Measurements from ENCODE around the gene GSG1L.

The GSG1L gene

DNA sequence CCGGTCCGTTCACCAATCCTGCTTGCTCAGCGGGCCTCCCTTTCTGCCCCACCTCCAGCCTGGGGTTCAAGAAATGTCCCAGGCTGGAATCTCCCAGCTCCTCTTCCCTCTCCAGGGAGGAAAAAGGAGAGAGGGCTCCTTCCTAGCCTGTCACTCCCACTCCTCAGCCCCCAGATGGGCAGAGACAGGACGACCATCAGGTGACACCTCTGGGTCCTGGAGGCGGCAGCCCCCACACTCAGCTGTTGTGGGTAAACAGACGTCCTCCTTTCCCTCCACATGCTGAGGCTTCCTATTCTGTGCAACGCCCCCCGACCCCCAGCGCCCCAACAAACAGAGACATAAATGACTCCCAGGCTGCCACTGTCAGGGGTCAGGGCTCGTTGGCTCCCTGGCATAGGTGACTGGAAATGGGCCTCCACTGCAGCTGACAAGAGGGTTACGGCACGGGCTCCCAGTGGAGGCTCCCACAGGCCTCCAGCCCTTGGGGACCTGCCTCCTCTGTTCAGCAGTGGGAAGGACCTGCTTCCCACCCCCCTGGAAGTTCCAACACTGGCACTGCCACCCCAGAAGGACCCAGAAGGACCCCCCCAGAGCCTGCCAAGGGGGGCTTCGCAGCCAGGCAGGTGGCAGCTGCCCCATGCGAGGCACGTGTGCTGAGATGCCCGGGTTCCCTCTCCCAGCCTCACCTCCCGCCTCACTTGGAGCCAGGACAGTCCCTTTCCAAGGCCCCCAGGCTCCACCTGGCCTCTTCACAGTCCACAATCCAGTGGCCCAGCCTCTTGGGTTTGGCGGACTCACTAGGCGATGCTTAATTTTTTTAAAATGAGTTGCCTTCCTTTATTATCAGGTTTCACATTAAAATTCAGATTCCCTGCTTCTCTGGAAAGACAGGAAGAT is 281.3 kb downstream of the GSG1L start:
- no peak for DNase-seq

DNA sequence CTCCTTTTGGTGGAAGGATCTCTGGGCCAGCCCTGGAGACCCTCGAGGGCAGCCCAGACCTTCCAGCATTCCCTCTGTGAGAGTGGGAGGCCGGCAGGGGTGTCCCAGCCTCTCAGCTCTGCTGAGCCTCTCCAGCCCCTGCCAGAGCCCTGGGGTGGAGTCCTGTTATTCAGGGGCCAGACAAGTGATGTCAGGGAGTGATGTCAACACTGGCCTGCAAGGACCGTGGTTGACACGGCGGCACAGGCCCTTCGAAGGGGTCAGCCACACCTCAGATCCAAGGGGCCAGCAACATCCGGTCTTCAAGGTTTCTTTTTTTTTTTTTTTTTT is 282.4 kb downstream of the GSG1L start:
- no peak for DNase-seq

DNA sequence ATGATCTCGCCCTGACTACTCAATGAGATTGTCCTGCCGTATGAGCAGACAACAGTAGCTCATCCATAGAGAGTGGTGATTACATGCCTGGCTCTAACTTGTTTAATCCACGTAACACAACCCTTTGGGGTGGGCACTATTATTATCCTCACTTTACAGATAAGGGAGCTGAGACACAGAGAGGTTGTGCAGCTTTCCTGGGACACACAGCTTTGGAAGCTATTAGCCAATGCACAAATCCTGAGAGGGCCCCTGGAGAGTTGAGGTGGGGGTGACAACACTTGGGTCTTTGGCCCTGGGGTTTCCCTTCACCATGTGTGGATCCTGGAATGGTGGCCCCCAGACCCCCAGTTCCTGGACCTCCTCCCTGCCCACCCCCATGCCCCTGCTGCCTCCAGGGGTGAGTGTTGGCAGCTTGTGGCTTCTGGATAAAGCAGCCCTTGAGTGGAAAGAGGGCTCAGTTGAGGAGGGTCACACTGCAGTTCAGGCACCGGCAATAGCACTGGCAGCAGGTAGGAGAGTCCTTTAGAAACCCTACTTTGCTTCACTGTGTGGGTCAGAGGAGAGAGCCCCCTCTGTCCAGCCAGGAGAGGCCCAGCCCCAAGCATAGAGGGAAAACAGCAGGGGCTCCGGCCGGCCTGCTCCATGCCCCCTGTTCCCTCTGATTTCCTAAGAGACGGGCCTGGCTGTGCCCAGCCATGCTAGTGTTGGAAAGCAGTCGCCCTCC is 282.9 kb downstream of the GSG1L start:
- DNase-seq, result no peak

DNA sequence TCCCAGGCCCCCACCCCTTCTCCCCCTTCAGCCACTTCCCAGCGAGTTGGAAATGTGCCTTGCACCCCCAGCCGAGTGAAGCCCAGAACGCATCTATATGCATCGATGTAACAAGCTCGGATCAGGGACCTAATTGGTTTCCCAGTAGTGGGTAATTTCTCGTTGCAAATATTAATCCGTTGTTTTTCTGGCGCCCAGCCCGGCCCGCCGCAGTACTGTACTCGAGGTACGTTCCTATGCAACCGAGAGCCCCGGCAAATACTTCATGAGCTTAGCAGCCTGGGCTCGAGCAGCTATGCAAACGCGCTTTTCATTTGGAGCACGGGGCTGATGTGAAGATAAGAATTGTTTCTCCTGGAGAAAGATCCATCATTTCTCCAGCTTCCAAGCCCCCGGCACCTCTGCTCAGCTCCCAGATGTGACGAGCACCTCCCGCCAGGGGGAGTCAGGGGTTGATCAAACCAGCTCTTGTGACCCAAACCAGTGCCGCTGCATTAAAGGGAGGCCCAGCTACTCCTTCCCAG is 283.8 kb downstream of the GSG1L start:
- DNase-seq, result no peak

DNA sequence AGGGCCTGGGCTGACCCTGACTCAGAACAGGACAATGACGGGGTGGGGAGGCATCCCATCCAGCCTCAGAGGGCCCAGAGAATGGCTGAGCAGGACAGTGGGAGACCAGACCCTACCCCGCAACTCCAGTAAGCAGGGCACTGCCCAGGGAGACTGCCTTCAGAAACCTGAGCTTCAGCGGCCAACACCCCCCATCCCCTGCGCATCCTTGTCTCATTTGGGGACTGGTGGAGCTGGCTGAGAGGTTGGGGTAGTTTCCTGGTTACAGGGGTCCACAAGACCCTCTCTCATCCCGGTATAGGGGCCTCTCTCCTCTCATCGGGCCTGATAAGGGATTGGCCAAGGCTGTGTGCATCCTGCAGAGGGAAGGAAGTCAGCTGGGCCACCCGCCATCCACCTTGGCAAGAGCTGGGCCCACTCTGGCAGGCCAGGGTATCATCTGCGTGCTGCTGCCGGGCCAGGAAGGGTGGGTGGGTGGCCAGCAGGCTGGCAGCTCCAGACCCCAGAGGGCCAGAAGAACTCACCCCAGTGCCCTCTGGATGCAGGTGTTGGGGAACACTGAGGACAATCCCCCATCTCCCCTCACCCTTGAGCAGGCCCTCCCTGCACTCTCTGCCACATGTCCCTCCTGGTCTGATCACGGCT is 284.5 kb downstream of the GSG1L start:
- no peak for DNase-seq

DNA sequence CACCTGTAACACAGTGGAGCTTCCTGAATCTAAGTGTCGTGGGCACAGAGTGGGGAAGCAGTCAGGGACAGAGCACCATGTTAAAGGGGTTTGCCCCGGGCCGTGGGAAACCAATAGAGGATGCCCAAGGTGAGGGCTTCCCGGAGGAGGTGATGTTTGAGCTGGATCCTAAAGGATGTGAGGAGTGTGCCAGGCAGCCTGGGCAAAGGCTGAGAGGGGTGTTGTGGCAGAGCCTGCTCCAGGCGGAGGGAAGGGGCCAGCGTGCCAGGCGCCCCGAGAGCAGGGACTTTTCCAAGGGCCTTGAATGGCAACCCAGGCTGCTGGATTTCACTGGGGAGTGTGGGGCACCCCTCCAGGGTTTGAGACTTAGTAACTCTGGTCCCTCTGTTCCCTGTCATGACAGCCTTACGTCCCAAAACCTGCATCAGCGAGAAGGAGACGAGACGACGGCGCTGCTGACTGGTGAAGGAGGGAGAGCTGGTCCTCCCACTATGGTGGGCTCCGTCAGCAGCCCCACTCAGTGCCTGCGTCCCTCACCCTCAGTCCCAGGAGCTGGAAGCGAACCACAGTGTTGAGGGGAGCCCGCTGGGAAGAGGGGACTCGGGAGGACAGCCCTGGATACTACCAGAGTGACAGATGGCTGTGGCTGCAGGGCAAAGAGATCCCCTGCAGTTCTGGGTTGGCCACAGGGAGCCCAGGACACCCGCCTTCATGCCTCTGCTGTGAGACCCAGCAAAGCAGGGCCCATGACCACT is 285.2 kb downstream of the GSG1L start:
- DNase-seq, result no peak

DNA sequence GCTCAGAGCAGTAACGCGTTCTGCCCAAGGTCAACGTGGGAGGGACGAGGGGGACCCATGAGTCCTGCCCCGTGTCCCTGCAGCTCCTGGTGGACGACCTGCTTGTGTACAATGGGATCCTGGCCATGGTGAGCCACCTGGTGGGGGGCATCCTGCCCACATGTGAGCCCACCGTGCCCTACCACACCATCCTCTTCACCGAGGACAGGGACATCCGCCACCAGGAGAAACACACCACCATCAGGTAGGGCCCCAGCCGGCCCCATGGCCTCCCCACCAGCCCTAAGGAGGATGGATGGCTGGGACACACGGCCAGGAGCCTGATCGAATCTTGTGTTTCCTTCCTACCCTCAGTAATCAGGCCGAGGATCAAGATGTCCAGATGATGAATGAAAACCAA is 286.0 kb downstream of the GSG1L start:
- DNase-seq, result no peak

DNA sequence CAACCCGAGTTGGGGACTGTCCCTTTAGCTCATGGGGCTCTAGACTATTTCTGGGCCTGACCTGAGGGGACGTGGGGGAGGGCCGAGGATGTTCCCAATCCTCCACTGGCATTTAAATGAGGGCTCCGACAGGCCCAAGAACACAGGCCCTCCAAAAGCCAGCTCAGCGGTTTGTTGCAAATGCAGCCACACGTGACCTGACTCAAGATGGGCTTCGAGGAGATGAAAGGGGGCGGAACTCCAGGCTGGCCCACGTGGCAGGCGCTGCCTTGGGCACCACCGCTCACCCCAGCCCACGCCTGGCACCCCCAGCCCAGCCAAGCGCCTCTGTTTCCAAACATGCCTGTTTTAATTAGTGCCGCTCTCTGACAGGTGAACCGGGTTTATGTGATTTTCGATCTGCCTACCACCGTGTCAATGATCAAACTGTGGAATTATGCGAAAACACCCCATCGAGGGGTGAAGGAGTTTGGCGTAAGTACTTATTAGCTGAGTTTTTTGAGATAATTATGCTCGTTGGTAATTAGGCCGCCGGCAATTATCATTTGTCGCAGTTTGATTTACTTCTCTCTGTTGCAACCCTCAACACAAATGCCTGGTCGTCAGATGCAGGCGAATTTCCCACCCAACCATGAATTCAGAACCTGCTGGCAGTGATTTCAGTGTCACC is 286.8 kb downstream of the GSG1L start:
- no peak for DNase-seq

DNA sequence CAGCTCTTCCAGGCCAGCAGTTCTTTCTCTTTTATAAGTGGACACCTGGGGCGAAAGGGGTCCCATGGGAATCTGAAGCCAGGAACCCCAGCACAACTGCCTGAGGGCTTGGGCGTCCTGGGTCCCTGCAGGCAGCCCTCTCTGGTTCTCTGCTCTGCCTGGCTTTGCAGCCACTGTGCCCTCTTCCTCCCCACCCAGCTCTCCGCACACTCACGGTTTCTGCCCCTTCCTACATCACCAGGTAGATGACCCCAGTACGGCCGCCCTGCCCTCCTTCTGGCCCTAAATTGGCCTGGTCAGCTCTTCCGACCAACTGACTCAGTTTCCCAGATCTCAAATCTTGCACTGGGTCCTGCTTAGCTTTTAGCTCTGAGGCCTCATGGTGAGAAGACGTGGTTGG is 288.3 kb downstream of the GSG1L start:
- no peak for DNase-seq

DNA sequence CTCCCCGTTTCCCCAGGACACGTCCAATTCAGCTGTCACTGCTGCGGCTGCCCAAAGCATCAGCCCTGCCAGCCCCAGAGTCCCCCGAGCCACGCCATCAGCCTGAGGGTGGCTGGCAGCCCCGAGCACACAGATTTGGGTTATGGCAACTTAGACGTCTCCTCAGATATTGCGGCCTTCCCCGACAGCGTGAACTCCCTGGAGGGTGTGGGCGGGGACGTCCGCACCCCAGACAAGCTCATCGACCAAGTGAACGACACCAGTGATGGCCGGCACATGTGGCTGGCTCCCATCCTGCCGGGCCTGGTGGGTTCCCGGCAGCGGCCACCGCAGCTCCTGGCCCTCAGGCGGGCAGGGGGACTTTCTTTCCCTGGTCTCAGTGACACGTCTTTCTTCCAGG is 288.7 kb downstream of the GSG1L start:
- no peak for DNase-seq

DNA sequence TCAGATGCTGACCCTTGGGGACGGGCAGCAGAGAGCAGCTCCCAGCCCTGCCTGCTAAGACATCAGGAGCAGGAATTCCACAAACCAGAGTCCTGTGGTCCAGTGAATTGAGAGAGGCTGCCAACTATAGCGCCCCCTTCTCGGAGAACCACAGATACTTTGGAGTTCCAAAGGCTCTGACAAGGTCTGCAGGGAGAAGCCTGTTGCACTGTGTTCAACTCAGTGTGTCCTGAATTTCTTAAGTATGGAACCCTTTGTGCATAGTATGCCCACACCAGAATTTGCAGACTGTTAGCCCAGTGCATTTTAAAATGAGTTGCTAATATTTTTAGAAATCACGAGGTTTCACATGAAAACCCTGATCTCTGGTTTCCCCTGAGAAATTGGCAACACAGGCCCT is 290.2 kb downstream of the GSG1L start:
- no peak for DNase-seq

DNA sequence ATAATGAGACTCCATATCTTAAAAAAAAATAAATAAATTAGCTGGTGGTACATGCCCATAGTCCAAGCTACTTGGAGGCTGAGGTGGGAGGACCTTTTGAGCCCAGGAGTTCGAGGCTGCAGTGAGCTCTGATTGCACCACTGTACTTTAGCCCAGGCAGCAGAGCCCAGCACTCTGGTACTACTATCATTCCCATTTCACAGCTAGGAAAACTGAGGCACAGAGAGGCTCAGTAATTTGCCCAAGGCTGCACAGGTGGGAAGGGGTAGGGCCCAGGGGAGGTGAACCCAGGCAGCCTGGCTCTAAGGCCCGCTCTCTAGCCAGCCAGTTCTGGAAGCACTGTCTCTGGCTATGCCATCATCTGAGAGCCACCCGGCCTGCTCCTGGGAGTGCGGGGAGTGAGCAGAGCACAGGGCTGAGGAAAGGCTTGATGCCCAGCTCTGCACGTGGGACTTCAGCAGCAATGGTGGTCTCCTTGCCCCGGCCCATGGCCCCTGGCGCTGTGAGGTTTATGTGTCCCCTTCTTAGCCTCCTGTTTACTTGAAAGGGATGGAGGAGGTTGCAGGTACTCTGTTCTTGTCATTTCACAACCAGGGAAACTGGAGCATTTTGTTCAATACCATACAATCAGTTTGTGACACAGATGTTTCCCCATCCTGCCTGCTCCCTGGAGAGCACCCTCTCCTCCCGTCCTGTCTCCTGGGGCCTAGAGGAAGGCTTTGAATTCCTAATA is 291.3 kb downstream of the GSG1L start:
- no peak for DNase-seq

DNA sequence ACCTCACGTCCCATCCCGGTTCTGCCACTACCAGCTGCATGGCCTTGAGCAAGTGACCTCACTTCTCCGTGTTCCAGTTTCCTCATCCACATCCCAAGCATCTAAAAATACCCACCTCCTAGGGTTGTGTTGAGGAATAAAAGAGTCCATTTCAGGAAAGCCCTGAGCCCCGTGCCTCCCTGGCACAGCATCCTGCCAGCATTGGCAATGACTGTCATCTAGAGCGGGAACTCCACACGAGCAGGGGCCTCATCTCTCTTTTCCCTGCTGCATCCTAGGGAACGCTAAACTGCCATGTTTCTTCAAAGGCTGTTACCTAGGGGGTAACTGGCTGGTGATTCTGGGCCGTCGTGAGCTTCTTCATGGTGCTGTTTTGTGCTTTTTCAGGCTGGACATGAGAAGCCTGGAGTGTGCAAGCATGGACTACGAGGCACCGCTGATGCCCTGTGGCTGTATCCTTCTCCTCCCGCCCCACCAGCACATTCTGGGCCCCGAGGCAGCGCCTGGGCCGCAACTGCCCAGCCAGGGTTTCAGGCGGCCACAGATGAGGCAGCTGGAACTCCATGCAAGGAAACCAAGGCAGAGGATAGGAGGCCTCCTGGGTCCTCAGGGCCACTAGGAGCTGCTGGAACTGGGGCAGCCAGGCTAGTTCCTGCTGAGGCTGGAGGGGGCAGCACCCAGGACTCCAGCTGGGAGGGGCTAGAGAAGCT is 292.2 kb downstream of the GSG1L start:
- no peak for DNase-seq

DNA sequence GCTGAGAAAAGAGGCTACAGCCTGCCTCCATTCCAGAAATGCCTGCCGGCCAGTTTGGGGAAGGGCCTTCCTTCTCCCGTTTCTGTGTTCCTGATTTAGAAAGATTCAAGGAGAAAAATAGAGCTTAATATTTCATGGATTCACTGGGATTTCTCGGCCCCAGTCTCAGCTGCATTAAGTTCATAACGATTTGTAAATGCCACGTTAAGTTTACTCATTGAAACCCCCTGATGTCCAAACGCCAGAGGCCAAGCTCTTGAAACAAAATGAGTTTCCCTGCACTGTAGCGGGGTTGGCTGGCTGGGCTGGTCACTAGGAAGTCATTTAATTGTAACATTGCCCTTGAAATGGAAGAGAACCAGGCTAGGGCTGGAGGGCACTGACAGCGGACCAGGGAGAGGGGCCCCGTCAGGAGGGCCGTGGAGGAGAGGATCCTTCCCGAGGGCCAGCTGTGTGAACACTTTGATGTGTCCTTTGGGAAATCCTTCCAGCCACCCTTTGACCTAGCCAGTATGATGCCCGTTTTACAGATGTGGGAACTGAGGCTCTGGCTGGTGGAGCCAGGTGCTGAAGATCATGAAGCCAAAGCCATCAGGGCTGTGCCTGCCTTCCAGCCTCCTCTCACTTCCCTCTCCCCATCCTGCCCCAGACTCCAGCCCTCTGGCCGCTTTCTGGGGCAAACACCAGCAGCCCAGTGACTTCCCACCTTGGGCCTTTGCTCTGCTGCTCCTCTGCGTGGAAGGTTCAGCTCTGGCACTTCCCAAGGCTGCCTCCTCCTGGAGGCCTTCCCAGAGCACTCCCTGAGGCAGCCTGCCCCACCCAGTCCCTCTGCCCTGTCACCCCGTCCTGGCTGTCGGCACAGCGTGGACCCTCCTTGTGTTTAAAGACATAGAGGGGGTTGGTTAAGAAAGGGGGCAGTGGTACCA is 293.0 kb downstream of the GSG1L start:
- DNase-seq, result no peak

DNA sequence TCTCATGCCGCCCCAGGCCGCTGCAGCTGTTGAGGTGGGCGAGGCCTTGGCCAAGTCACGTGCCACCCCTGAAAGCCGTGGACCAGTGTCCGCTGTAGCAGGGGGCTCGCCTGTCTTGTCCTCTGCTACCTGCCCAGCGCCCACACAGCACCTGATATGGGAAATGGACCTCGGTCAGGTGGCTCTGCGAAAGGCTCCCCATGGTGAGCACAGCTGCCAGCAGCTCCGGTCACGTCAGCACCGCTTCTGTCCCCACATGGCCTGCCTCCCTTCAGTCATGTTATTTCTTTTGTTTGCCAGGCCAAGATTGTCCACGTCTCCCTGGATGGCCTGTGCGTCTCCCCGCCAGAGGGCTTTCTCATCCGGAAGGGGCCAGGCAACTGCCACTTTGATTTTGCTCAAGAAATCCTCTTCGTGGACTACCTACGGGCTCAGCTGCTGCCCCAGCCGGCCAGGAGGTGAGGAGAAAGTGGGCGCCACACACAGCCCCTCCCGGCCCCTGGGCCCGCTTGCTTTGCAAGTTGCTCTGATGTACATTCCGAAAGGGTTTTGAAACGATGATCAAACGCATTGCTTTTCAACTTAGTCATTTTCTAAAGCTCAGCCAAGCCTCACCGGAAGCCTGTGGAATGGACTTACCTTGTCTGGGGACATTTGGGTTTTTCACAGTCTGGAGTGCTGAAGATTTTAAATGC is 293.8 kb downstream of the GSG1L start:
- DNase-seq, result no peak

DNA sequence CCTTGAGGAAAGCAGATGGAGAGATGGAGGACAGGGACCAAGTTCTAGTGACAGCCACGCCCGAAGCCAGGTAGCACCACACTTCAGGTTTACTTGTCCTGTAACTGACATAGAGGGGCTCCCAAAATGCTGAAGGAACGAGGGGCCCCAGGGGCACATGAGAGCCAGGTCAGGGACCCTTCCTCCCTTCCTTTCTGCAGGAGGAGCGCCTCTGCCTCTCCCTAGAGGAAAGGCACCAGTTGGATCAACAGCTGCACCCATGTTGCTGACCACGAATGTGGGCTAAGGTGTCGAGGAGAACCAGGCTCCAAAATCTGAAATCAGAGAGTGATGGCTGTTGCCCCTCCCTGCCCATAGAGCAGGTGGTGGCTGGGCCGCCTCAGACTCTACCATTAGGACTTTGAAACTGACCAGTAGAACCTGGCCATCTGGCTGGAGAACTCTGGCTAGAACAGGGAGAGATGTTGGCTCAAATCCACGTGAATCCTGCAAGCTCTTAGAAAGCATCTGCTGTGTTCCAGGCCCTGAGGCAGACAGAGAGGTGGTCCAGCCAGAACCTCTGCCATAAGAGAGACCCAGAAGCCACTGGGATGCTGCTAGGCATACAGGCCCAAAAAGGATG is 294.8 kb downstream of the GSG1L start:
- DNase-seq, result no peak

DNA sequence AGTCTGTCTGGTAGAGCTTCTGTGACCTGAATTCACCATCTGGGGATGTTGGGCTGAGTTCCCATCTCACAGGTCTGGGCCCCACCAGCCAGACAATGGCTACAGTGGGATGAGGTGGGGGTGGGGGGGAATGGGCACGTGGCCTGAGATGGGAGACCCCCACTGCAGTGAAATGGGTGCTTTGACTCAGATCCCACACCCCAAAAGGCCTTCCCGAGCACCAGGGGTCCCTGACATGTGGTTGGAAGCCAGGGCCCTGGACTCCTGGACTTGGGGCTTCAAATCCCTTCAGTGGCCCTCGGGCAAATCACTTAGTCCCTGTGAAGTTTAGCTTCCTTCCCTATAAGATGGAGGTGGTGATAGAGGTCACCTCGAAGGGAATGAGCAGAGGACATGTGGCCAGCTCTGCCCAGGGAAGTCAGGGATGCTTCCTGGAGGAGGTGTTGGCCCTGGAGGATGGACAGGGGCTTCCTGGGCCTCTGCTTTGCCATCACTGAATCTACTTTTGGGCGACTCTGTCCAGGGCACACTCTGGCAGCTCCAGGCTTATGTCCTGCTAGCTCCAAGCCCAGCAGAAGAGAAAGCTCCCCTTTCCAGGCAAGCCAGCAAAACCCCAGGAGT is 295.4 kb downstream of the GSG1L start:
- no peak for DNase-seq

DNA sequence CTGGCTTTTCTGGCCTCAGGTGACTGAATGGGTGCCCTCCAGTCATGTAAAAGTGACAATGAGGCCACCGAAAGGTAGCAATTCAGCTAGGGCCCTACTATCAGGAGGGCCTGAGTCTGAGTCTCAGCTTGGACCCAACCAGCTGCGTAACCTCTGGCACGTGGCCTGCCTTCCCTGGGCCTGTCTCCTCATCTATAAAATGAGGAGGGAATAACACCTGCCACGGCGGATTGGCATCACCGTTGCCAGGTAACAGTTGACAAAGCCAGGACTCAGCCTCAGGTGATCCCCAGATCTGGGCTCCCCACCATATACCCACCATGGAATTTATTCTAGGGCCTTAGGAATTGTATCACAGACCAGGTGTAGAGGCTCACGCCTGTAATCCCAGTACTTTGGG is 296.4 kb downstream of the GSG1L start:
- DNase-seq, result no peak

Measured in activated naive CD4-positive, alpha-beta T cell treated with Interleukin-2 at 50 U/mL for 16 hours (primary cell).